ENCODE data around the gene NAA38.
"Not testable (repeated sequence)": the region's sequence is repeated elsewhere in the genome, so short reads cannot be mapped to it uniquely, and the experiment has no call there.

NAA38 gene

GRCh38 chr17:7818746-7819645 is 38.4 kb downstream of the NAA38 start:
- Mint-ChIP-seq H3K27ac (no peak overlapping the region), H3K9me3 (no peaks in the 10 kb centered on the region), H3K4me1 (no peaks in the 10 kb centered on the region), H3K4me3 (no peak overlapping the region), H3K36me3 (ENCODE audit: low read depth) (no peaks in the 10 kb centered on the region), H3K27me3 (no peaks in the 10 kb centered on the region)
- DNase-seq (no peak), ATAC-seq (no peak)

DNA sequence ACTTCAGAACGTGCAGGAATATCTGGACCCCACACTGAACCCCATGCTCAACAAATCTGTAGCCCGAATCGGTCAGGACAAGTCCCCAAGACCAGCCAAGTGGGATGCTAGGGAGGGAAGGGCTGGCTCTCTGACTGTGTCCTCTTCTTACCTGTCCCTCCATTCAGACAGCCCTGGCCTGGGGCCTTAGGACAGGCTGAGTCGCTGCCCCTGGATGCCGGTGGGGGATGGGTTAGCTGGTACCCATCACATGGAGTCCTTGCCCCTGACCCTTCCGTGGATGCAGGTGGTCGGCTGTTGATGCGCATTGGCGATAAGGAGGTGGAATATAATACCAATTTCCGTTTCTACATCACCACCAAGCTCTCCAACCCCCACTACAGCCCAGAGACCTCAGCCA is 39.3 kb downstream of the NAA38 start:
- Mint-ChIP-seq H3K4me3 (no peak overlapping the region), H3K9me3 (no peaks in the 10 kb centered on the region), H3K36me3 (ENCODE audit: low read depth) (no peaks in the 10 kb centered on the region), H3K27ac (no peak overlapping the region), H3K27me3 (no peaks in the 10 kb centered on the region), H3K4me1 (no peaks in the 10 kb centered on the region)
- DNase-seq = no peak
- no peak for ATAC-seq

DNA sequence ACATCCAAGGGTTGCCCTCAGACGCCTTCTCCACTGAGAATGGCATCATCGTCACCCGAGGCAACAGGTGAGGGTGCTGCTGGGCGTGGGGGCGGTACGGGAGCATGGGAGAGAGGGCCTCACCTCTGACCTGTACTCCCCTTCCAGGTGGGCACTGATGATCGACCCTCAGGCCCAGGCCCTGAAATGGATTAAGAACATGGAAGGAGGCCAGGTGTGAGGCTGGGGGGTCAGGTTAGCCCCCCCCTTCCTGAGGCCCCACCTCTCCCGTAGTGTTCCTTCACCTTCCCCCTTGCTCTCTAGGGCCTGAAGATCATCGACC is 39.8 kb downstream of the NAA38 start:
- H3K9me3 Mint-ChIP-seq = no peaks in the 10 kb centered on the region
- no peak for ATAC-seq
- no peaks in the 10 kb centered on the region for H3K27me3 Mint-ChIP-seq
- no peak for DNase-seq
- H3K36me3 Mint-ChIP-seq (ENCODE audit: low read depth) = no peaks in the 10 kb centered on the region
- no peak overlapping the region for H3K4me3 Mint-ChIP-seq
- no peaks in the 10 kb centered on the region for H3K4me1 Mint-ChIP-seq
- no peak overlapping the region for H3K27ac Mint-ChIP-seq

- H3K9me3 Mint-ChIP-seq = no peaks in the 10 kb centered on the region
- H3K36me3 Mint-ChIP-seq (ENCODE audit: low read depth) = no peaks in the 10 kb centered on the region
- no peak for ATAC-seq
- no peak for DNase-seq
- no peak overlapping the region for H3K27ac Mint-ChIP-seq
- no peaks in the 10 kb centered on the region for H3K27me3 Mint-ChIP-seq
- H3K4me1 Mint-ChIP-seq = no peaks in the 10 kb centered on the region
- H3K4me3 Mint-ChIP-seq = no peak overlapping the region
These were observed 40.3 kb downstream of the NAA38 start for GRCh38 chr17:7816926-7817642.

DNA sequence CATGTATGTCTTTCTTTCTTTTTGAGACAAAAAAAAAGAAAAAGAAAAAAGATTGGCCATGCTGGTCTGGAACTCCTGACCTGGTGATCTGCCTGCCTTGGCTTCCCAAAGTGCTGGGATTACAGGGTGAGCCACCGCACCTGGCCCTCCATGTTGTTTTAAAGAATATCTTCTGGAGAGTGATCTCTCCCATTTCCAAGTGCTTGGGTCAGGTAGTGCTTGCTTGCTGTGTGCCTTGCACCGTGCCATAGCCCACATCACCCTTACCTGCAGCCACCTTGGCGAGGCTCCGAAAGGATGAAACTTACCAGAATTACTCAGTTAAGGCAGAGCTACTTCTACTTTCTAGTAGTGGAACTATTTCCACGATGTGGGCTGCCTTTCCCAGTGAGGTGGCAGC is 42.4 kb downstream of the NAA38 start:
- no peak overlapping the region for H3K27ac Mint-ChIP-seq
- no peaks in the 10 kb centered on the region for H3K36me3 Mint-ChIP-seq (ENCODE audit: low read depth)
- no peaks in the 10 kb centered on the region for H3K9me3 Mint-ChIP-seq
- no peak overlapping the region for H3K4me3 Mint-ChIP-seq
- DNase-seq = no peak
- ATAC-seq = no peak
- H3K4me1 Mint-ChIP-seq = no peaks in the 10 kb centered on the region
- H3K27me3 Mint-ChIP-seq = no peaks in the 10 kb centered on the region

- no peaks in the 10 kb centered on the region for H3K36me3 Mint-ChIP-seq (ENCODE audit: low read depth)
- no peak overlapping the region for H3K4me3 Mint-ChIP-seq
- H3K9me3 Mint-ChIP-seq = no peaks in the 10 kb centered on the region
- no peak overlapping the region for H3K27ac Mint-ChIP-seq
- no peak for DNase-seq
- H3K4me1 Mint-ChIP-seq = no peaks in the 10 kb centered on the region
- no peaks in the 10 kb centered on the region for H3K27me3 Mint-ChIP-seq
- no peak for ATAC-seq
These were observed 46.1 kb downstream of the NAA38 start for GRCh38 chr17:7811251-7811650.

DNA sequence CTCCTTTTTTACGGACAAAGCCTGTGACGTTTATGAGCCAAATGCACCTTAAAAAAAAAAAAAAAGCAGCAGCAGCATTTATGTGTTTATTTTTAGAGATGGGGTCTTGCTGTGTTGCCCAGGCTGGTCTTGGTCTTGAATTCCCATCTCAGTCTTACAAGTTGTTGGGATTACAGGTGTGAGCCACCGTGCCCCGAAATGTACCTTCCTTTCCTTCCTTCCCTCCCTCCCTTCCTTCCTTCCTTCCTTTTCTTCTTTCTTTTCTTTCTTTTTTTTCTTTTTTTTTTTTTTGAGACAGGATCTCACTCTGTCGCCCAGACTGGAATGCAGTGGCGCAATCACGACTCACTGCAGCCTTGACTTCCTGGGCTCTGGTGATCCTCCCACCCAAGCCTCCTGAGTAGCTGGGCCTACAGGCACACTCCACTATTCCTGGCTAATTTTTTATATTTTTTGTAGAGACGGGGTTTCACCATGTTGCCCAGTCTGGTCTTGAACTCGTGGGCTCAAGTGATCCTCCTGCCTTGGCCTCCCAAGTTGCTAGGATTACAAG is 47.5 kb downstream of the NAA38 start:
- not testable (repeated sequence) for H3K27me3 Mint-ChIP-seq; H3K4me1 Mint-ChIP-seq; DNase-seq; H3K9me3 Mint-ChIP-seq; H3K27ac Mint-ChIP-seq; ATAC-seq; H3K4me3 Mint-ChIP-seq; H3K36me3 Mint-ChIP-seq (ENCODE audit: low read depth)

DNA sequence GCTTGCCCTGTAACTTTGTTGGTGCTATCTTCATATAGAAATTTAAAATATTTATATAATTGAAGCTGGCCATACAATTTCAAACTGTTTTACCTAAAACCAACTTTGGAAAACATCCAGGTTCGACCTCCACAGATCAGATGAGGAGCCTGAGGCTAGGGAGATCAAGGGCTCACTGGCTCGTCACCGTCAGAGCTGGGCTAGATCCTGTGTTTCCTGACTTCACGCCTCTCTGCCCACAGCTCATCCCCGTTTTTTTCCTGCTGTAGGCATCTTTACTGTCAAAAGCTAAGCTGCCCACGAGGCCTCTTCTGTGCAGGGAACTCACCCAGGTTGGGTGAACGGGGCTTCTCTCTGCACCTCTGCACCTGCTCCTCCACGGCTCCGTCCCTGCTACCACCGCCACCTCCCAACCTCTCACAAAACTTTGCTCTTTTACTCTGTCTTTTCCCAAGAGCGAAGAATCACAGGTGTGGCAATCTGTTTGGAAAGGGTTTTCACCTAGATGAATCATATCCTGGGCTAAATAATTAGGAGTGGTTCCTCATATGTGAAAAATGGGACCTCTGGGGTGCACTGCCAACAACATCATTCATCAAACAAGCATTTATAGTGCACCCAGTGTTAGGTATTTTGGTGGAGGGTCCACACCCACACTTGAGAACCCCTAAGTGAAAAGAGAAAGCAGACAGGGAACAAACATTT is 48.1 kb downstream of the NAA38 start:
- ATAC-seq = no peak
- Mint-ChIP-seq H3K9me3 (no peaks in the 10 kb centered on the region), H3K27ac (no peak overlapping the region), H3K4me1 (no peaks in the 10 kb centered on the region), H3K36me3 (ENCODE audit: low read depth) (no peaks in the 10 kb centered on the region), H3K4me3 (no peak overlapping the region), H3K27me3 (peaks cover 5% of the 10 kb centered on the region)
- no peak for DNase-seq

DNA sequence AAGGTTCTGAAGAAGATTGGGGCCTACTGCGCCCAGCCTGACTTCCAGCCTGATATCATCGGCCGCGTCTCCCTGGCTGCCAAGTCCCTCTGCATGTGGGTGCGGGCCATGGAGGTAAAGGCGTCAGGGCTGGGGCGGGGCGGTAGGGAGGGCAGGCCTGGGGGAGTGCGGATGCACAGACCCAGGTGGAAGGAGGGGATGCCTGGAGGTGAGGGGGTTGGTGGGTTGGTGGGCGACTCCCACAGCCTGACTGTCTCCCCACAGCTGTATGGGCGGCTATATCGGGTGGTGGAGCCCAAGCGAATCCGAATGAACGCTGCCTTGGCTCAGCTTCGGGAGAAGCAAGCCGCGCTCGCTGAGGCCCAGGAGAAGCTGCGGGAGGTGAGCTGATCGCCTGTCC is 50.2 kb downstream of the NAA38 start:
- ATAC-seq (no peak), DNase-seq (no peak)
- no peak overlapping the region for H3K4me3 Mint-ChIP-seq
- peaks cover 11% of the 10 kb centered on the region for H3K27me3 Mint-ChIP-seq
- no peaks in the 10 kb centered on the region for H3K36me3 Mint-ChIP-seq (ENCODE audit: low read depth)
- H3K9me3 Mint-ChIP-seq = no peaks in the 10 kb centered on the region
- no peak overlapping the region for H3K27ac Mint-ChIP-seq
- no peaks in the 10 kb centered on the region for H3K4me1 Mint-ChIP-seq
